GM12878 (cell line): ENCODE data around the gene CR1L. TPM values are rescaled to one million over a fixed set of nuclear protein-coding genes. Genes with fewer than 3 reads are reported as not detected.

ENCODE experiments used
- ATAC-seq: fragments of 200-7000 bp; cut with Tn5 transposase; 3 replicates; pipeline ENCODE4 v1.9.1; 2020; ENCODE audit warnings: mild to moderate bottlenecking, moderate library complexity
- BruUV-seq: library from RNA; stranded (reverse); fragments of 400-500 nt; replicated peaks from 2 replicates; lab custom pipeline; 2021; lab: Mats Ljungman, UMichigan
- CTCF ChIA-PET: fragments of 300-600 bp; sonication (Branson Sonifier 250); formaldehyde crosslinking; extraction: SDS; loops from one replicate; lab custom pipeline; 2021; ENCODE audit warnings: inconsistent platforms; lab: Yijun Ruan, JAX
- POLR2A ChIA-PET: fragments of 350-600 bp; formaldehyde crosslinking; extraction: SDS; loops from one replicate; lab custom pipeline; 2021; ENCODE audit warnings: inconsistent platforms; lab: Charles Lee
- RAD21 ChIA-PET: fragments of 300-600 bp; sonication (Branson Sonifier 250); formaldehyde crosslinking; loops from one replicate; lab custom pipeline; 2023; ENCODE audit warnings: antibody characterized with exemption; ENCODE audit not compliant: unreplicated experiment; lab: Charles Lee
- SMC1A ChIA-PET: fragments of 300-600 bp; sonication (Branson Sonifier 250); formaldehyde crosslinking; loops from one replicate; lab custom pipeline; 2023; ENCODE audit not compliant: unreplicated experiment, uncharacterized antibody; lab: Charles Lee
- DNase-seq: peaks from one replicate; pipeline ENCODE4 v3.0.0-alpha.2; 2011; ENCODE audit warnings: low read depth, low spot score
- FAIRE-seq: peaks from 3 replicates; lab custom pipeline; 2011; peaks lifted over from hg19 to GRCh38; lab: Jason Lieb, UNC
- H2AFZ ChIP-seq: 2 replicates; pipeline ENCODE4 v1.6.0; 2011; ENCODE audit warnings: low read depth, low read length, control low read depth; ENCODE audit not compliant: control insufficient read depth
- H3K27ac ChIP-seq: 2 replicates; pipeline ENCODE4 v1.5.1; 2011; ENCODE audit warnings: control low read depth; ENCODE audit not compliant: control insufficient read depth, insufficient read depth
- H3K27me3 ChIP-seq, 2 experiments: replicated peaks in 1 of 2; 2 replicates each; pipeline versions ENCODE4 v1.6.0 to v1.6.1; 2011; ENCODE audit warnings: low read length in 1 of 2; ENCODE audit not compliant: control insufficient read depth in 2 of 2, insufficient read depth in 2 of 2
- H3K36me3 ChIP-seq, 2 experiments: 2 replicates each; pipeline ENCODE4 v1.5.1; 2011; ENCODE audit warnings: low read length in 1 of 2; ENCODE audit not compliant: control insufficient read depth in 2 of 2, insufficient read depth in 2 of 2
- H3K4me1 ChIP-seq: 2 replicates; pipeline ENCODE4 v1.6.1; 2011; ENCODE audit warnings: mild to moderate bottlenecking, low read length, moderate library complexity, mixed read lengths; ENCODE audit not compliant: control insufficient read depth, insufficient read depth
- H3K4me2 ChIP-seq: 2 replicates; pipeline ENCODE4 v1.6.0; 2011; ENCODE audit warnings: control low read depth; ENCODE audit not compliant: control insufficient read depth, insufficient read depth
- H3K4me3 ChIP-seq: fragments of 200-600 bp; sonication (generic); 2 replicates; pipeline ENCODE4 v1.5.1; 2016
- H3K79me2 ChIP-seq: 2 replicates; pipeline ENCODE4 v1.6.0; 2011; ENCODE audit warnings: low read length; ENCODE audit not compliant: control insufficient read depth, insufficient read depth
- H3K9ac ChIP-seq: 2 replicates; pipeline ENCODE4 v1.8.0; 2011; ENCODE audit warnings: low read length, control low read depth, mixed read lengths; ENCODE audit not compliant: control insufficient read depth, insufficient read depth
- H3K9me3 ChIP-seq: replicated peaks from 3 replicates; pipeline ENCODE4 v1.5.1; 2011; ENCODE audit warnings: mild to moderate bottlenecking, low read length; ENCODE audit not compliant: control insufficient read depth, insufficient read depth
- H4K20me1 ChIP-seq: 2 replicates; pipeline ENCODE4 v1.6.0; 2011; ENCODE audit not compliant: control insufficient read depth, insufficient read depth
- BMI1 ChIP-seq: fragments of 450-650 bp; IDR thresholded peaks from 2 replicates; pipeline ENCODE4 v1.6.1; 2016; ENCODE audit warnings: mild to moderate bottlenecking, moderate library complexity, borderline replicate concordance
- EGR1 ChIP-seq, 2 experiments: IDR thresholded peaks; 1 replicate in 1 of 2; 2 replicates in 1 of 2; pipeline ENCODE4 v1.6.1; 2011 to 2012; ENCODE audit warnings: low read depth in 2 of 2, low read length in 2 of 2, borderline replicate concordance in 1 of 2, mild to moderate bottlenecking in 1 of 2, moderate library complexity in 1 of 2
- FOXM1 ChIP-seq: IDR thresholded peaks from 2 replicates; pipeline ENCODE4 v1.6.1; 2012; ENCODE audit warnings: low read depth, mild to moderate bottlenecking, inconsistent platforms, low read length, moderate library complexity
- IRF4 ChIP-seq: IDR thresholded peaks from 2 replicates; pipeline ENCODE4 v1.6.1; 2011; ENCODE audit warnings: low read depth, low read length
- KDM1A ChIP-seq: fragments of 200-600 bp; sonication (generic); IDR thresholded peaks from 2 replicates; pipeline ENCODE4 v1.6.1; 2016; ENCODE audit warnings: borderline replicate concordance
- PAX8 ChIP-seq: fragments of 450-650 bp; IDR thresholded peaks from 2 replicates; pipeline ENCODE4 v1.6.1; 2017; ENCODE audit warnings: mild to moderate bottlenecking, moderate library complexity
- STAT3 ChIP-seq: IDR thresholded peaks from 2 replicates; pipeline ENCODE4 v1.6.1; 2011; ENCODE audit warnings: low read depth, low read length, improper control_type of control experiment
- YY1 ChIP-seq: IDR thresholded peaks from 2 replicates; pipeline ENCODE4 v1.6.1; 2011; ENCODE audit warnings: low read depth, mild to moderate bottlenecking, low read length
- ZBED1 ChIP-seq: IDR thresholded peaks from 2 replicates; pipeline ENCODE4 v1.6.1; 2016; ENCODE audit warnings: borderline replicate concordance
- WGBS: methylation state at CpG from one replicate; pipeline ENCODE4 v1.1.6; 2016; ENCODE audit warnings: low lambda C conversion rate; ENCODE audit not compliant: insufficient replicate concordance, insufficient coverage; ENCODE audit errors: missing lambda C conversion rate; 5-methylcytosine and 5-hydroxymethylcytosine counted together
- in situ Hi-C: fragments of 300-500 bp; cut with MboI; formaldehyde crosslinking; loops from 9 replicates; pipeline ENCODE4 v1.14.3; 2018; ENCODE audit warnings: mixed read lengths
- intact Hi-C: fragments of 100-400 bp; cut with micrococcal nuclease; formaldehyde crosslinking; loops from one replicate; pipeline ENCODE4 v1.14.2; 2022; ENCODE audit not compliant: unreplicated experiment
- polyA plus RNA-seq, 11 experiments: library from polyadenylated mRNA; depleted of rRNA in 4 of 11; unstranded in 6 of 11; stranded (reverse) in 5 of 11; fragments of >200 nt; fragmentation: Nextera tagmentation in 4 of 11; fragmentation: Illumina TruSeq in 1 of 11; extraction: Ambion mirVana in 4 of 11; extraction: Trizol in 1 of 11; gene quantifications; 1 replicate in 1 of 11; 2 replicates in 10 of 11; pipeline versions ENCODE4 v1.2.1 to v1.2.3, GENCODE V29; 2011 to 2016; ENCODE audit warnings: inconsistent platforms in 2 of 11, missing spikeins in 2 of 11, low read depth in 1 of 11
- total RNA-seq, 4 experiments: library from RNA; depleted of rRNA in 3 of 4; stranded (reverse); fragments of >200 nt in 3 of 4; fragmentation: Illumina TruSeq in 1 of 4; extraction: Trizol in 1 of 4; gene quantifications; 2 replicates each; pipeline versions ENCODE4 v1.2.1 to v1.2.3, GENCODE V29; 2013 to 2021
- TF ChIP-seq, protein P1 (sequence below): fragments of 450-650 bp; IDR thresholded peaks from 2 replicates; pipeline ENCODE4 v1.6.1; 2016; ENCODE audit warnings: mild to moderate bottlenecking
- TF ChIP-seq, protein P2 (sequence below): fragments of 150-350 bp; IDR thresholded peaks from 2 replicates; pipeline ENCODE4 v1.6.1; 2016; ENCODE audit warnings: low read depth, low read length
- TF ChIP-seq, protein P3 (sequence below): fragments of 450-650 bp; IDR thresholded peaks from 2 replicates; pipeline ENCODE4 v1.6.1; 2017; ENCODE audit warnings: low read depth, mild to moderate bottlenecking, moderate library complexity
- TF ChIP-seq, protein P4 (sequence below), 3 experiments: IDR thresholded peaks in 2 of 3; conservative IDR thresholded peaks in 1 of 3; 2 replicates each; pipeline ENCODE4 v1.5.1; 2011; ENCODE audit warnings: low read depth in 3 of 3, low read length in 3 of 3, mild to moderate bottlenecking in 3 of 3, control low read depth in 2 of 3, moderate library complexity in 2 of 3, inconsistent platforms in 1 of 3, mixed read lengths in 1 of 3; ENCODE audit not compliant: control insufficient read depth in 2 of 3, insufficient read depth in 1 of 3; ENCODE audit errors: extremely low read depth in 1 of 3

Gene CR1L
- total and polyA plus RNA-seq, 10 of the 15 experiments (the other 5 are each of a cell fraction or from before 2014, with no cell fraction given): 0.11 TPM; not detected in 9

DNA sequence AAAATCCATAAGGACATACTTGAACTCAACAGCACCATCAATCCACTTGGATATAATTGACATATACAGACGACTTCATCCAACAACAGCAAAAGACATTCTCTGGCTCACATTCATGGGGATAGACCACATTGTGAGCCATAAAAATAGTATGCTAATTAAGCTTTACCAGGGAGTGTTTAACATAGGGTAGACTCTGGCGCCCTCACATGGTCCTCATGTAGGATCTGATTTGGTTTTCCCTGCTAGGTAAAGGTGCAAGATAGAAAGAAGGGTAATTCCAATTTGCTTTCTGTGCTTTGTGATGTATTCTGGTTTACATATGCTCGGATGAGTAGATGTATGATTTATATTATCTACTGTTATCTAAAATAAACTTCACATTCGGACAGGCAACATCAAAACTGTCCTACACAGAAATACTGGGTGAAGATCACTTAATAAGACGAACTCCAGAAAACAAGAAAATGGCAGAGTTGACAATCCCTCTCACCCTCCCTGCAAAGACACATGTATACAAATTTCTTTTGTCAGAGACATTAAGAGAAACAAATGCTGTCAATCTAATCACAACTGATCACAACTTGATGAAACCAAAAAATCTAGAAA, 27.7 kb downstream of the CR1L start:
- POLR2A ChIA-PET: interaction anchor here (0.7 kb wide), 1 partner anchor 22 kb away, joined by 4 read pairs; no protein-coding TSS in a partner anchor
- FAIRE-seq (peak; percentile 77), DNase-seq (no peak), ATAC-seq (peak; percentile 58; the same call in 2 of the 3 replicates)
- H3K79me2 ChIP-seq: no peaks in the 10 kb centered on the region
- no peaks in the 10 kb centered on the region for H3K36me3 ChIP-seq
- CTCF ChIA-PET: interaction anchor here (0.7 to 4.1 kb wide), 3 partner anchors 26 to 294 kb away, joined by 3 to 18 read pairs (median 3); no protein-coding TSS in a partner anchor
- no peak overlapping the region for H3K9ac ChIP-seq
- no peak overlapping the region for H2AFZ ChIP-seq
- intact Hi-C loops: loop anchor here (10.0 kb wide), 1 partner anchor 98 kb away; no protein-coding TSS in a partner anchor
- in situ Hi-C loops: no loop called here
- RAD21 ChIA-PET: no interaction called here
- 17% methylated on average over 5 of the region's 5 CpGs for WGBS
- H3K4me3 ChIP-seq: no peak overlapping the region
- H4K20me1 ChIP-seq: no peaks in the 10 kb centered on the region
- SMC1A ChIA-PET: interaction anchor here (1.3 kb wide), 1 partner anchor 92 kb away, joined by 3 read pairs; no protein-coding TSS in a partner anchor
- no peak overlapping the region for H3K4me2 ChIP-seq
- BruUV-seq: no TSS peak
- peaks cover 0 to 4% of the 10 kb centered on the region in 2 experiments; a peak in 2 of 4 replicates for H3K27me3 ChIP-seq
- no peaks in the 10 kb centered on the region for H3K9me3 ChIP-seq
- H3K27ac ChIP-seq: no peak overlapping the region
- H3K4me1 ChIP-seq: peaks cover 5% of the 10 kb centered on the region
- 0 out of 2 replicates have a peak, but pooled peaks have one; percentile 15 for TF ChIP-seq YY1
- TF ChIP-seq EGR1 (IDR thresholded peaks at IDR 0.05; ENCODE audit: borderline replicate concordance in 1 of 2, low read depth in 2 of 2, low read length in 2 of 2): no peak
- TF ChIP-seq BMI1: no peak
- TF ChIP-seq, protein P1, sequence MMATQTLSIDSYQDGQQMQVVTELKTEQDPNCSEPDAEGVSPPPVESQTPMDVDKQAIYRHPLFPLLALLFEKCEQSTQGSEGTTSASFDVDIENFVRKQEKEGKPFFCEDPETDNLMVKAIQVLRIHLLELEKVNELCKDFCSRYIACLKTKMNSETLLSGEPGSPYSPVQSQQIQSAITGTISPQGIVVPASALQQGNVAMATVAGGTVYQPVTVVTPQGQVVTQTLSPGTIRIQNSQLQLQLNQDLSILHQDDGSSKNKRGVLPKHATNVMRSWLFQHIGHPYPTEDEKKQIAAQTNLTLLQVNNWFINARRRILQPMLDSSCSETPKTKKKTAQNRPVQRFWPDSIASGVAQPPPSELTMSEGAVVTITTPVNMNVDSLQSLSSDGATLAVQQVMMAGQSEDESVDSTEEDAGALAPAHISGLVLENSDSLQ: no peak
- TF ChIP-seq, protein P2, sequence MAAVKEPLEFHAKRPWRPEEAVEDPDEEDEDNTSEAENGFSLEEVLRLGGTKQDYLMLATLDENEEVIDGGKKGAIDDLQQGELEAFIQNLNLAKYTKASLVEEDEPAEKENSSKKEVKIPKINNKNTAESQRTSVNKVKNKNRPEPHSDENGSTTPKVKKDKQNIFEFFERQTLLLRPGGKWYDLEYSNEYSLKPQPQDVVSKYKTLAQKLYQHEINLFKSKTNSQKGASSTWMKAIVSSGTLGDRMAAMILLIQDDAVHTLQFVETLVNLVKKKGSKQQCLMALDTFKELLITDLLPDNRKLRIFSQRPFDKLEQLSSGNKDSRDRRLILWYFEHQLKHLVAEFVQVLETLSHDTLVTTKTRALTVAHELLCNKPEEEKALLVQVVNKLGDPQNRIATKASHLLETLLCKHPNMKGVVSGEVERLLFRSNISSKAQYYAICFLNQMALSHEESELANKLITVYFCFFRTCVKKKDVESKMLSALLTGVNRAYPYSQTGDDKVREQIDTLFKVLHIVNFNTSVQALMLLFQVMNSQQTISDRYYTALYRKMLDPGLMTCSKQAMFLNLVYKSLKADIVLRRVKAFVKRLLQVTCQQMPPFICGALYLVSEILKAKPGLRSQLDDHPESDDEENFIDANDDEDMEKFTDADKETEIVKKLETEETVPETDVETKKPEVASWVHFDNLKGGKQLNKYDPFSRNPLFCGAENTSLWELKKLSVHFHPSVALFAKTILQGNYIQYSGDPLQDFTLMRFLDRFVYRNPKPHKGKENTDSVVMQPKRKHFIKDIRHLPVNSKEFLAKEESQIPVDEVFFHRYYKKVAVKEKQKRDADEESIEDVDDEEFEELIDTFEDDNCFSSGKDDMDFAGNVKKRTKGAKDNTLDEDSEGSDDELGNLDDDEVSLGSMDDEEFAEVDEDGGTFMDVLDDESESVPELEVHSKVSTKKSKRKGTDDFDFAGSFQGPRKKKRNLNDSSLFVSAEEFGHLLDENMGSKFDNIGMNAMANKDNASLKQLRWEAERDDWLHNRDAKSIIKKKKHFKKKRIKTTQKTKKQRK: no peak
- no peak for TF ChIP-seq IRF4
- TF ChIP-seq, protein P3, sequence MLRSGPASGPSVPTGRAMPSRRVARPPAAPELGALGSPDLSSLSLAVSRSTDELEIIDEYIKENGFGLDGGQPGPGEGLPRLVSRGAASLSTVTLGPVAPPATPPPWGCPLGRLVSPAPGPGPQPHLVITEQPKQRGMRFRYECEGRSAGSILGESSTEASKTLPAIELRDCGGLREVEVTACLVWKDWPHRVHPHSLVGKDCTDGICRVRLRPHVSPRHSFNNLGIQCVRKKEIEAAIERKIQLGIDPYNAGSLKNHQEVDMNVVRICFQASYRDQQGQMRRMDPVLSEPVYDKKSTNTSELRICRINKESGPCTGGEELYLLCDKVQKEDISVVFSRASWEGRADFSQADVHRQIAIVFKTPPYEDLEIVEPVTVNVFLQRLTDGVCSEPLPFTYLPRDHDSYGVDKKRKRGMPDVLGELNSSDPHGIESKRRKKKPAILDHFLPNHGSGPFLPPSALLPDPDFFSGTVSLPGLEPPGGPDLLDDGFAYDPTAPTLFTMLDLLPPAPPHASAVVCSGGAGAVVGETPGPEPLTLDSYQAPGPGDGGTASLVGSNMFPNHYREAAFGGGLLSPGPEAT: no peak
- no peak for TF ChIP-seq FOXM1
- TF ChIP-seq, protein P4, sequence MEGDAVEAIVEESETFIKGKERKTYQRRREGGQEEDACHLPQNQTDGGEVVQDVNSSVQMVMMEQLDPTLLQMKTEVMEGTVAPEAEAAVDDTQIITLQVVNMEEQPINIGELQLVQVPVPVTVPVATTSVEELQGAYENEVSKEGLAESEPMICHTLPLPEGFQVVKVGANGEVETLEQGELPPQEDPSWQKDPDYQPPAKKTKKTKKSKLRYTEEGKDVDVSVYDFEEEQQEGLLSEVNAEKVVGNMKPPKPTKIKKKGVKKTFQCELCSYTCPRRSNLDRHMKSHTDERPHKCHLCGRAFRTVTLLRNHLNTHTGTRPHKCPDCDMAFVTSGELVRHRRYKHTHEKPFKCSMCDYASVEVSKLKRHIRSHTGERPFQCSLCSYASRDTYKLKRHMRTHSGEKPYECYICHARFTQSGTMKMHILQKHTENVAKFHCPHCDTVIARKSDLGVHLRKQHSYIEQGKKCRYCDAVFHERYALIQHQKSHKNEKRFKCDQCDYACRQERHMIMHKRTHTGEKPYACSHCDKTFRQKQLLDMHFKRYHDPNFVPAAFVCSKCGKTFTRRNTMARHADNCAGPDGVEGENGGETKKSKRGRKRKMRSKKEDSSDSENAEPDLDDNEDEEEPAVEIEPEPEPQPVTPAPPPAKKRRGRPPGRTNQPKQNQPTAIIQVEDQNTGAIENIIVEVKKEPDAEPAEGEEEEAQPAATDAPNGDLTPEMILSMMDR (IDR thresholded peaks at IDR 0.05 in 2 of 3, conservative IDR thresholded peaks at IDR 0.05 in 1 of 3; ENCODE audit: control insufficient read depth in 2 of 3, extremely low read depth in 1 of 3, insufficient read depth in 1 of 3, low read depth in 3 of 3, low read length in 3 of 3): peak; percentile 49 to 70 (median 60); a peak in 5 of 6 replicates
- no peak for TF ChIP-seq KDM1A
- TF ChIP-seq ZBED1: no peak
- no peak for TF ChIP-seq PAX8
- TF ChIP-seq STAT3: no peak
